PC-9 (cell line): ENCODE results near the gene RAB19. TPM values are rescaled to one million over a fixed set of nuclear protein-coding genes. Genes with fewer than 3 reads are reported as not detected.
"Not testable (repeated sequence)": the region's sequence is repeated elsewhere in the genome, so short reads cannot be mapped to it uniquely, and the experiment has no call there.

Experiments
- BruUV-seq: library from RNA; stranded (reverse); fragments of 400-500 nt; replicated peaks from 2 replicates; lab custom pipeline; 2021; lab: Mats Ljungman, UMichigan
- CTCF ChIA-PET: fragments of 300-600 bp; sonication (Branson Sonifier 250); formaldehyde crosslinking; loops from one replicate; lab custom pipeline; 2022; ENCODE audit warnings: antibody characterized with exemption; lab: Charles Lee
- POLR2A ChIA-PET: fragments of 300-600 bp; sonication (Branson Sonifier 250); formaldehyde crosslinking; loops from one replicate; lab custom pipeline; 2022; ENCODE audit warnings: antibody characterized with exemption; ENCODE audit not compliant: unreplicated experiment; lab: Charles Lee
- DNase-seq, 2 experiments: peaks; one replicate each; pipeline versions ENCODE4 v3.0.0 to v3.0.0-alpha.2; 2015 to 2022; ENCODE audit warnings: mixed read lengths in 1 of 2
- H2AFZ ChIP-seq: fragments of 200-600 bp; sonication (generic); 2 replicates; pipeline ENCODE4 v1.8.1; 2017; ENCODE audit warnings: antibody characterized with exemption
- H3F3A ChIP-seq: fragments of 200-600 bp; sonication (generic); 2 replicates; pipeline ENCODE4 v1.8.1; 2017; ENCODE audit warnings: antibody characterized with exemption, mild to moderate bottlenecking, low read depth; ENCODE audit not compliant: insufficient read depth
- H3K27ac ChIP-seq: fragments of 200-600 bp; sonication (generic); 2 replicates; pipeline ENCODE4 v1.6.1; 2016; ENCODE audit warnings: mixed run types
- H3K27me3 ChIP-seq: fragments of 200-600 bp; sonication (generic); 2 replicates; pipeline ENCODE4 v1.6.1; 2016; ENCODE audit warnings: low read depth, mixed run types; ENCODE audit not compliant: insufficient read depth
- H3K36me3 ChIP-seq: fragments of 200-600 bp; sonication (generic); 2 replicates; pipeline ENCODE4 v1.6.1; 2016; ENCODE audit warnings: low read depth, mixed run types
- H3K4me1 ChIP-seq: fragments of 200-600 bp; sonication (generic); replicated peaks from 2 replicates; pipeline ENCODE4 v1.6.1; 2016; ENCODE audit warnings: mixed run types; ENCODE audit not compliant: insufficient read depth
- H3K4me2 ChIP-seq: fragments of 200-600 bp; sonication (generic); 2 replicates; pipeline ENCODE4 v1.6.1; 2017; ENCODE audit warnings: mixed run types
- H3K4me3 ChIP-seq: fragments of 200-600 bp; sonication (generic); 2 replicates; pipeline ENCODE4 v1.6.1; 2016; ENCODE audit warnings: mixed run types
- H3K79me2 ChIP-seq: fragments of 200-600 bp; sonication (generic); 2 replicates; pipeline ENCODE4 v1.6.1; 2017; ENCODE audit warnings: low read depth, mixed run types
- H3K9me2 ChIP-seq: fragments of 200-600 bp; sonication (generic); 2 replicates; pipeline ENCODE4 v1.8.1; 2017; ENCODE audit warnings: mild to moderate bottlenecking; ENCODE audit not compliant: insufficient read depth
- H3K9me3 ChIP-seq: fragments of 200-600 bp; sonication (generic); 2 replicates; pipeline ENCODE4 v1.8.1; 2016; ENCODE audit warnings: low read depth; ENCODE audit not compliant: insufficient read depth
- H4K20me1 ChIP-seq: fragments of 200-600 bp; sonication (generic); 2 replicates; pipeline ENCODE4 v1.8.1; 2017; ENCODE audit not compliant: insufficient read depth
- CTCF ChIP-seq: fragments of 200-600 bp; sonication (generic); conservative IDR thresholded peaks from 2 replicates; pipeline ENCODE4 v1.6.1; 2017; ENCODE audit warnings: mixed run types, antibody characterized with exemption, mild to moderate bottlenecking, moderate library complexity
- EZH2 ChIP-seq: fragments of 200-600 bp; sonication (generic); IDR thresholded peaks from 2 replicates; pipeline ENCODE4 v1.8.0; 2017; ENCODE audit warnings: antibody characterized with exemption, low read depth
- intact Hi-C: fragments of 100-400 bp; cut with micrococcal nuclease; formaldehyde crosslinking; loops from one replicate; pipeline ENCODE4 v1.10.0; 2022; ENCODE audit not compliant: unreplicated experiment
- total RNA-seq: library from RNA; stranded (reverse); gene quantifications from 2 replicates; pipeline ENCODE4 v1.2.3, GENCODE V29; 2021

Gene RAB19
- total RNA-seq, 1 experiment from 2014 or later, result 9.1 TPM

- no peak for TF ChIP-seq CTCF
- no peak for TF ChIP-seq EZH2
- Histone ChIP-seq H3K36me3 (no peaks in the 10 kb centered on the region), H2AFZ (no peak overlapping the region), H4K20me1 (no peaks in the 10 kb centered on the region), H3K4me1 (no peaks in the 10 kb centered on the region), H3K79me2 (no peaks in the 10 kb centered on the region), H3F3A (peaks cover 8% of the 10 kb centered on the region; the same call in 1 of the 2 replicates), H3K27ac (no peak overlapping the region), H3K4me3 (no peak overlapping the region), H3K4me2 (no peak overlapping the region), H3K27me3 (no peaks in the 10 kb centered on the region), H3K9me2 (no peaks in the 10 kb centered on the region), H3K9me3 (no peaks in the 10 kb centered on the region)
- POLR2A ChIA-PET, result interaction anchor here (0.5 kb wide), 1 partner anchor 1254 kb away, joined by 3 read pairs; no protein-coding TSS in a partner anchor
- BruUV-seq, result no TSS peak
- CTCF ChIA-PET, result no interaction called here
- DNase-seq, result no peak
- intact Hi-C loops, result no loop called here
These were observed 45.1 kb downstream of the RAB19 start for GRCh38 chr7:140448781-140449480.

GRCh38 chr7:140451716-140452115 lies 47.9 kb downstream of the RAB19 start:
- no peak for DNase-seq
- Histone ChIP-seq H3K27me3 (no peaks in the 10 kb centered on the region), H3K4me2 (no peak overlapping the region), H2AFZ (no peak overlapping the region), H3K4me1 (no peaks in the 10 kb centered on the region), H3K27ac (no peak overlapping the region), H3K4me3 (no peak overlapping the region), H3F3A (peaks cover 4% of the 10 kb centered on the region; the same call in 1 of the 2 replicates), H3K36me3 (peaks cover 24% of the 10 kb centered on the region), H3K9me3 (no peaks in the 10 kb centered on the region), H4K20me1 (peaks cover 7% of the 10 kb centered on the region; the same call in 1 of the 2 replicates), H3K79me2 (no peaks in the 10 kb centered on the region), H3K9me2 (no peaks in the 10 kb centered on the region)
- TF ChIP-seq CTCF (no peak), EZH2 (no peak)
- CTCF ChIA-PET, result no interaction called here
- BruUV-seq, result no TSS peak
- POLR2A ChIA-PET, result no interaction called here
- intact Hi-C loops, result no loop called here

GRCh38 chr7:140453273-140453672 lies 49.4 kb downstream of the RAB19 start:
- intact Hi-C loops, result no loop called here
- ChIA-PET CTCF (no interaction called here), POLR2A (no interaction called here)
- H3K36me3 ChIP-seq, result peaks cover 35% of the 10 kb centered on the region
- H3K4me1 ChIP-seq, result no peaks in the 10 kb centered on the region
- no TSS peak for BruUV-seq
- no peak overlapping the region for H3K27ac ChIP-seq
- peaks cover 4% of the 10 kb centered on the region; the same call in 1 of the 2 replicates for H3F3A ChIP-seq
- no peak overlapping the region for H3K4me2 ChIP-seq
- TF ChIP-seq EZH2 (no peak), CTCF (no peak)
- no peaks in the 10 kb centered on the region for H3K9me2 ChIP-seq
- no peak overlapping the region for H2AFZ ChIP-seq
- H4K20me1 ChIP-seq, result peaks cover 17% of the 10 kb centered on the region
- no peaks in the 10 kb centered on the region for H3K27me3 ChIP-seq
- H3K79me2 ChIP-seq, result peaks cover 5% of the 10 kb centered on the region; the same call in 1 of the 2 replicates
- H3K4me3 ChIP-seq, result no peak overlapping the region
- DNase-seq, result no peak
- H3K9me3 ChIP-seq, result no peaks in the 10 kb centered on the region

GRCh38 chr7:140453785-140454656 lies 50.2 kb downstream of the RAB19 start:
- H3K9me2 ChIP-seq, H2AFZ ChIP-seq, H3K4me3 ChIP-seq, H3F3A ChIP-seq, H3K4me2 ChIP-seq, intact Hi-C loops, H3K27me3 ChIP-seq, H3K27ac ChIP-seq, H3K4me1 ChIP-seq, DNase-seq, H3K9me3 ChIP-seq, CTCF ChIA-PET: not testable (repeated sequence)
- Histone ChIP-seq H4K20me1 (peaks cover 24% of the 10 kb centered on the region), H3K36me3 (peaks cover 43% of the 10 kb centered on the region), H3K79me2 (peaks cover 12% of the 10 kb centered on the region; the same call in 1 of the 2 replicates)
- POLR2A ChIA-PET, result interaction anchor here (0.6 kb wide), 1 partner anchor 24 kb away, joined by 3 read pairs; no protein-coding TSS in a partner anchor
- TSS peak; percentile 17 for BruUV-seq
